Measurements from ENCODE around the gene MACROD2. TPM values are rescaled to one million over a fixed set of nuclear protein-coding genes. Genes with fewer than 3 reads are reported as not detected.

MACROD2 gene
- total RNA-seq, 1 experiment from 2014 or later: 3.7 TPM

- no peak overlapping the region for H3K4me3 ChIP-seq (replicated peaks in 1 of 2; ENCODE audit: low read depth in 1 of 2, low read length in 2 of 2)
- ChIA-PET POLR2A (no interaction called here), CTCF (no interaction called here), RAD21 (ENCODE audit: low non-redundant PET in 1 of 2, low total read pairs in 2 of 2, uncharacterized antibody in 2 of 2, unreplicated experiment in 2 of 2) (no interaction called here)
- H3K9me3 ChIP-seq (ENCODE audit: control insufficient read depth in 1 of 2, insufficient read depth in 1 of 2, low read depth in 1 of 2, low read length in 2 of 2): no peaks in the 10 kb centered on the region; a peak in 1 of 4 replicates
- ATAC-seq: no peak
- intact Hi-C loops (cut with micrococcal nuclease): no loop called here
- DNase-seq (ENCODE audit: low read depth, low spot score): no peak
- H3K4me1 ChIP-seq (ENCODE audit: control insufficient read depth in 1 of 2, insufficient read depth in 2 of 2, low read length in 2 of 2): no peaks in the 10 kb centered on the region
- no peak overlapping the region for H3K4me2 ChIP-seq (ENCODE audit: low read length)
- no peaks in the 10 kb centered on the region for H3K27me3 ChIP-seq (ENCODE audit: insufficient read depth, low read length)
- no peaks in the 10 kb centered on the region for H4K20me1 ChIP-seq (ENCODE audit: insufficient read depth)
- BruUV-seq (replicated peaks): no TSS peak
- no peaks in the 10 kb centered on the region for H3K36me3 ChIP-seq (ENCODE audit: control insufficient read depth in 1 of 2, insufficient read depth in 2 of 2, low read length in 2 of 2)
- no peak overlapping the region for H3K27ac ChIP-seq (ENCODE audit: low read depth, low read length)
- TF ChIP-seq JUND (IDR thresholded peaks at IDR 0.05) (no peak), EZH2phosphoT487 (IDR thresholded peaks at IDR 0.05; ENCODE audit: borderline replicate concordance) (no peak), ZFX (IDR thresholded peaks at IDR 0.05) (no peak), SP1 (IDR thresholded peaks at IDR 0.05; ENCODE audit: low read depth) (no peak), CEBPB (IDR thresholded peaks at IDR 0.05; ENCODE audit: low read depth) (no peak), TCF7L2 (IDR thresholded peaks at IDR 0.05; ENCODE audit: borderline replicate concordance, extremely low read depth, insufficient read depth, insufficient read length) (no peak), ATF3 (IDR thresholded peaks at IDR 0.05) (no peak), MAX (IDR thresholded peaks at IDR 0.05) (no peak), CBX3 (IDR thresholded peaks at IDR 0.05; ENCODE audit: low read depth) (no peak), CTCF (IDR thresholded peaks at IDR 0.05 in 2 of 3, conservative IDR thresholded peaks at IDR 0.05 in 1 of 3; ENCODE audit: borderline replicate concordance in 1 of 3, insufficient read depth in 1 of 3, low read depth in 2 of 3, low read length in 2 of 3) (no peak), SIN3A (IDR thresholded peaks at IDR 0.05; ENCODE audit: low read depth) (no peak), EGR1 (IDR thresholded peaks at IDR 0.05; ENCODE audit: low read depth) (no peak), RAD21 (IDR thresholded peaks at IDR 0.05; ENCODE audit: low read depth) (no peak), REST (IDR thresholded peaks at IDR 0.05; ENCODE audit: low read depth) (no peak), POLR2A (IDR thresholded peaks at IDR 0.05; ENCODE audit: borderline replicate concordance, extremely low read depth, insufficient read depth, insufficient read length) (no peak), ZNF274 (IDR thresholded peaks at IDR 0.05; ENCODE audit: low read depth, low read length) (no peak), FOSL1 (IDR thresholded peaks at IDR 0.05; ENCODE audit: low read depth) (no peak), YY1 (IDR thresholded peaks at IDR 0.05; ENCODE audit: extremely low read depth, insufficient replicate concordance, low read depth, low read length) (no peak)
- no peak overlapping the region for H3K9ac ChIP-seq (ENCODE audit: low read length)
- H3K9me2 ChIP-seq (ENCODE audit: insufficient read depth): no peaks in the 10 kb centered on the region
- H2AFZ ChIP-seq (ENCODE audit: low read depth, low read length, poor library complexity, severe bottlenecking): no peak overlapping the region
- H3K79me2 ChIP-seq (ENCODE audit: insufficient read depth, low read length): no peaks in the 10 kb centered on the region
These were observed 811.9 kb downstream of the MACROD2 start for GRCh38 chr20:14807224-14807623.

Data from HCT116 (cell line).